ENCODE data around the gene SPN. TPM values are rescaled to one million over a fixed set of nuclear protein-coding genes. Genes with fewer than 3 reads are reported as not detected.
A peak's percentile ranks its signal among the peaks of the same experiment; 100 is the strongest.
"Not testable (repeated sequence)": the region's sequence is repeated elsewhere in the genome, so short reads cannot be mapped to it uniquely, and the experiment has no call there.

The SPN gene
- polyA plus RNA-seq, 2 of the 4 experiments (the other 2 are of a cell fraction), result 0.03 TPM; not detected in 1

GRCh38 chr16:29705030-29705429 is 42.0 kb downstream of the SPN start:
- 38% methylated on average over 2 of the region's 2 CpGs for WGBS (ENCODE audit: missing lambda C conversion rate)
- no peak overlapping the region for H3K27ac ChIP-seq
- TF ChIP-seq, protein P1, sequence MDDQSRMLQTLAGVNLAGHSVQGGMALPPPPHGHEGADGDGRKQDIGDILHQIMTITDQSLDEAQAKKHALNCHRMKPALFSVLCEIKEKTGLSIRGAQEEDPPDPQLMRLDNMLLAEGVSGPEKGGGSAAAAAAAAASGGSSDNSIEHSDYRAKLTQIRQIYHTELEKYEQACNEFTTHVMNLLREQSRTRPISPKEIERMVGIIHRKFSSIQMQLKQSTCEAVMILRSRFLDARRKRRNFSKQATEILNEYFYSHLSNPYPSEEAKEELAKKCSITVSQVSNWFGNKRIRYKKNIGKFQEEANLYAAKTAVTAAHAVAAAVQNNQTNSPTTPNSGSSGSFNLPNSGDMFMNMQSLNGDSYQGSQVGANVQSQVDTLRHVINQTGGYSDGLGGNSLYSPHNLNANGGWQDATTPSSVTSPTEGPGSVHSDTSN (IDR thresholded peaks at IDR 0.05), result no peak
- TF ChIP-seq HOXB13 (CRISPR knock-in tag; IDR thresholded peaks at IDR 0.05; ENCODE audit: low read depth), result no peak
- no peak overlapping the region for H3K4me3 ChIP-seq
- FAIRE-seq (no peak), DNase-seq (ENCODE audit: low read depth in 1 of 2, low spot score in 1 of 2) (no peak), ATAC-seq (no peak)
- peaks cover 5% of the 10 kb centered on the region; the same call in 1 of the 3 replicates for H3K4me1 ChIP-seq
- CTCF ChIA-PET, result interaction anchor here (0.8 to 8.2 kb wide), 7 partner anchors 10 to 327 kb away, joined by 3 to 84 read pairs (median 5); no protein-coding TSS in a partner anchor
- no peaks in the 10 kb centered on the region for H3K9me3 ChIP-seq
- POLR2A ChIA-PET, result no interaction called here
- H3K4me2 ChIP-seq, result no peak overlapping the region

- H3K27ac ChIP-seq; H3K4me2 ChIP-seq; POLR2A ChIA-PET; H3K4me3 ChIP-seq; H3K4me1 ChIP-seq; H3K9me3 ChIP-seq; FAIRE-seq; ATAC-seq; DNase-seq (ENCODE audit: low read depth in 1 of 2, low spot score in 1 of 2): not testable (repeated sequence)
- WGBS (ENCODE audit: missing lambda C conversion rate), result 93% methylated on average over 1 of the region's 1 CpG
- CTCF ChIA-PET, result interaction anchor here (1.3 to 2.9 kb wide), 3 partner anchors 10 to 17 kb away, joined by 3 to 7 read pairs (median 7); no protein-coding TSS in a partner anchor
- peak; percentile 75 for TF ChIP-seq ZC3H11A (IDR thresholded peaks at IDR 0.05)
Observed at GRCh38 chr16:29707160-29707559, 44.1 kb downstream of the SPN start.

DNA sequence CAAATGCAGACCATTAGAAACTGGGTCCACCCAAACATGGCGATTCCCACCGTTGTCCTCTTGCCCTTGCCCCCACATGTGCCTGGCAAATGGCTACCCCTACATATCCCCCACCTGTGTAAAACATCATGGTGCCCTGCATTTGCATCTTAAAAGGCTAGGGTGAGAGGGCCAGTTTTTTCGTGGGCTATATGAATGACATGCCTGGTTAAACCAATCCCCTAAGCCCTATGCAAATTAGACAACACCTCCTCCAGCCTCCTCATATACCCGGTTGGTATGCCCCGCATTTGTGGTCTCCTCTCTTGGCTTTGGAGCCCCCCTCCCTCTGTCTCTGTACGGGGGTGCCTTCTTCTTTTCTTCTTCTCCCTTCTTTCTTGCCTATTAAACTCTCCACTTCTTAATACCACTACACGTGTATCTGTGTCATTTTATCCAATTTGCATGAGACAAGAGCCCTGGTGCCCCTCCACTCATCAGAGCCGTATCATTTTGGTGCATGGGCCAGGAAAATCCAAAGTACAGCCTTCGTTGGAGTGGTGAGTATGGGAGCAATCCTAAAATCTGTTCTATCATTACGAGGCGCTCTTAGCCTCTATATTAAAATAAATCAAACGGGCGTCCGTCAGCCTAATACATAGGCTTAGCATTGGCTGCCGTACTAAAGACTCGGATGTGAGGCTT is 46.0 kb downstream of the SPN start:
- H3K4me1 ChIP-seq, result peaks cover 6% of the 10 kb centered on the region; the same call in 1 of the 3 replicates
- no peak overlapping the region for H3K4me2 ChIP-seq
- no peak overlapping the region for H3K27ac ChIP-seq
- POLR2A ChIA-PET, result no interaction called here
- ATAC-seq, result no peak
- H3K9me3 ChIP-seq, result no peaks in the 10 kb centered on the region
- TF ChIP-seq SREBF2 (IDR thresholded peaks at IDR 0.05), result no peak
- no peak for FAIRE-seq
- H3K4me3 ChIP-seq, result no peak overlapping the region
- DNase-seq (ENCODE audit: low read depth in 1 of 2, low spot score in 1 of 2), result no peak
- CTCF ChIA-PET, result interaction anchor here (0.6 to 2.9 kb wide), 9 partner anchors 9 to 296 kb away, joined by 3 to 19 read pairs (median 5); no protein-coding TSS in a partner anchor
- 79% methylated on average over 16 of the region's 16 CpGs for WGBS (ENCODE audit: missing lambda C conversion rate)

GRCh38 chr16:29709657-29710056 is 46.6 kb downstream of the SPN start:
- DNase-seq (ENCODE audit: low read depth in 1 of 2, low spot score in 1 of 2); H3K4me2 ChIP-seq; H3K4me3 ChIP-seq; POLR2A ChIA-PET; FAIRE-seq; H3K4me1 ChIP-seq; H3K27ac ChIP-seq; H3K9me3 ChIP-seq; ATAC-seq: not testable (repeated sequence)
- CTCF ChIA-PET, result interaction anchor here (0.6 to 1.9 kb wide), 8 partner anchors 9 to 296 kb away, joined by 3 to 19 read pairs (median 4); no protein-coding TSS in a partner anchor
- 90% methylated on average over 6 of the region's 6 CpGs for WGBS (ENCODE audit: missing lambda C conversion rate)

DNA sequence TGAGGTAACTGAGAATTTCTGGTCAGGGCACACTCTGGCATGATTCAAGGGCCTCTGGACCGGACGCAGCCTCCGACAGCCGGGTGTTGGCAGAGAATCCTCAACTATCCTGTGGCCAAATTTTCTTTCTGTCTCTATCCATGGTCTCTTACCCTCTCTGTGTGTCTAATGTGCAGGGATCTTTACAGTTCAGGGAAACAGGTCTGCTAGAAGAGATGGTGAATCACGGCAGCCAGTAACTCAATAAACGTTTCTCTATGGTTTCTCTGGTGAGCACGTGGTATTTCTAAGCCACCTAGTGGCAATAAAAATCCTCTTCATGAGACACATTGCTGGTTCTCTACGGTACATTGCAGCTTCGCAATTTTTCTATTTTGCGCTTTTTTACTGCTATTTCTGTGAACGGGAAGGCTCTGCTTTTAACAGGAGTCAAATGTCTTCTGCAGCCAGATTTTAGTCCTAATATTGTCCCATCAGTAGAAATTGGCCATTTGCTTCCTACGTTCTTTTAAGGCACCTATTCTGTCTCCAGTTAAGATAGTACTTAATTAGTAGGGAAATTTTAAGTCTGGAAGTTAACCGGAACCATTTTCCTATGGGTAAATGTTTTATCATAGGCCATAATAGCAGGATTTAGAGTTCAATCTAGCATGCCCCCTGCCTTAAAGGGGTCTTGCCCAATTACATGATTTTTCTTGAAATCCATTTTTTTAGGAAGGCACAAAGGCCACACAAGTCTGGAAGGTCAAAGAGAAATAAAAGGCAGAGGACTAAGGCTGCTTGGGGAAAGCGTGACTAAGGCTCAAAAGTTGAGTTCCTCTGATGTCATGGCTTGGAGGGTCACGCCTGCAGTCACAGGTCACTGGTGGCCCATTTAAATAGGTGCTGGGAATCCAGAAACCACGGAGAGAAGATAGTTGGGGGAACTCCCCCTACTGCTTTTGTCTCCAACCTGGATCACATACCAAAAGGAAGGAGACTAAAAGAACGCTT is 47.5 kb downstream of the SPN start:
- 62% methylated on average over 17 of the region's 17 CpGs for WGBS (ENCODE audit: missing lambda C conversion rate)
- H3K9me3 ChIP-seq, result no peaks in the 10 kb centered on the region
- ChIA-PET POLR2A (no interaction called here), CTCF (interaction anchor here (1.1 to 1.9 kb wide), 6 partner anchors 8 to 44 kb away, joined by 3 to 19 read pairs (median 6); no protein-coding TSS in a partner anchor)
- H3K4me2 ChIP-seq, result peak overlapping the region; percentile 37; the same call in 2 of the 3 replicates
- no peak overlapping the region for H3K27ac ChIP-seq
- H3K4me1 ChIP-seq, result peaks cover 6% of the 10 kb centered on the region; the same call in 1 of the 3 replicates
- DNase-seq (ENCODE audit: low read depth in 1 of 2, low spot score in 1 of 2), result peak; percentile 66 to 73
- H3K4me3 ChIP-seq, result no peak overlapping the region
- peak; percentile 28 for FAIRE-seq
- ATAC-seq, result peak; percentile 97 to 98
- TF ChIP-seq HOXA7 (CRISPR knock-in tag; IDR thresholded peaks at IDR 0.05) (no peak), HES2 (IDR thresholded peaks at IDR 0.05) (no peak), HDAC2 (IDR thresholded peaks at IDR 0.05) (no peak), E2F6 (IDR thresholded peaks at IDR 0.05; ENCODE audit: borderline replicate concordance, low read depth) (peak; percentile 46; the same call in 1 of the 2 replicates), HMGXB4 (CRISPR knock-in tag; IDR thresholded peaks at IDR 0.05; ENCODE audit: borderline replicate concordance) (no peak), SREBF2 (IDR thresholded peaks at IDR 0.05) (no peak), PHF8 (IDR thresholded peaks at IDR 0.05; ENCODE audit: borderline replicate concordance, low read depth) (no peak), EHF (CRISPR knock-in tag; IDR thresholded peaks at IDR 0.05) (no peak), RCOR1 (IDR thresholded peaks at IDR 0.05; ENCODE audit: low read depth, low read length) (no peak), NR3C1 (IDR thresholded peaks at IDR 0.05) (no peak), ZNF302 (CRISPR knock-in tag; IDR thresholded peaks at IDR 0.05) (no peak), POLR2AphosphoS2 (conservative IDR thresholded peaks at IDR 0.05; ENCODE audit: low read length) (no peak)
- TF ChIP-seq, protein P2, sequence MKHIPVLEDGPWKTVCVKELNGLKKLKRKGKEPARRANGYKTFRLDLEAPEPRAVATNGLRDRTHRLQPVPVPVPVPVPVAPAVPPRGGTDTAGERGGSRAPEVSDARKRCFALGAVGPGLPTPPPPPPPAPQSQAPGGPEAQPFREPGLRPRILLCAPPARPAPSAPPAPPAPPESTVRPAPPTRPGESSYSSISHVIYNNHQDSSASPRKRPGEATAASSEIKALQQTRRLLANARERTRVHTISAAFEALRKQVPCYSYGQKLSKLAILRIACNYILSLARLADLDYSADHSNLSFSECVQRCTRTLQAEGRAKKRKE (CRISPR knock-in tag; IDR thresholded peaks at IDR 0.05; ENCODE audit: low read depth), result no peak

Measured in A549 (cell line).